ENCODE measurements around the gene ZBTB6. TPM values are rescaled to one million over a fixed set of nuclear protein-coding genes. Genes with fewer than 3 reads are reported as not detected.

The ZBTB6 gene
- total and polyA plus RNA-seq, 2 of the 13 experiments (the other 11 are each of a cell fraction or from before 2014, with no cell fraction given): 3.7 to 7.1 TPM

DNA sequence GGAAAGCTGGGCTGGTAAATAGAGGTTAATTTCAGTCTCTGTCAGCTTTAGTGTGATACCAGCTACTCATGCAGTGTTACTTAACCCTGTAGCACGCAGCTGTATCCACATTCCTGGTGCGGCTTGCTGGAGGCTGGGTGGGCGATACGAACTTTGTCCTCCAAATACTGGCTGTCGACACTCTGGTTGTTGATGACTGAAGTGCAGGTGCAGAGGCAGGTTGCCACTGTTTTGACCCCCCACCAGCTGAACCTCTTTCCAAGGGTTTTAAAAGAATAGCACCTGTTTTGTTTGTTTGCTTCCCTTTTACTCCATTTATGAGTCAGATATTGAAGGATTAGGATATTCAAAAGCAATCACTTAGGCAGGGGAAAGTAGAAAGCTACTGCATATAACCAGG is 23.3 kb upstream of the ZBTB6 start:
- H2AFZ ChIP-seq (ENCODE audit: low read length): no peak overlapping the region
- peak overlapping the region in 2 of 3 experiments; percentile 7 to 14; a peak in 3 of 6 replicates for H3K4me3 ChIP-seq (replicated peaks in 1 of 3; ENCODE audit: insufficient read depth in 1 of 3, low read depth in 2 of 3, low read length in 3 of 3)
- peaks cover 0 to 8% of the 10 kb centered on the region in 2 experiments; a peak in 2 of 5 replicates for H3K36me3 ChIP-seq (replicated peaks in 1 of 2; ENCODE audit: control insufficient read depth in 1 of 2, insufficient read depth in 2 of 2, low read length in 2 of 2)
- peak; percentile 76 for FAIRE-seq
- CTCF ChIA-PET (ENCODE audit: low intra/inter-chr PET ratio, low total read pairs): no interaction called here
- H3K27ac ChIP-seq (ENCODE audit: extremely low read length, insufficient read depth, low read length): peak overlapping the region; percentile 73
- WGBS (ENCODE audit: low lambda C conversion rate): 6% methylated on average over 5 of the region's 5 CpGs
- H3K9ac ChIP-seq (ENCODE audit: insufficient read depth, low read depth, low read length): peak overlapping the region; percentile 33; the same call in 1 of the 2 replicates
- DNase-seq (ENCODE audit: low spot score): peak; percentile 84
- H4K20me1 ChIP-seq (ENCODE audit: insufficient read depth, low read length): no peaks in the 10 kb centered on the region
- ATAC-seq: peak; percentile 64
- POLR2A ChIA-PET: interaction anchor here (1.4 to 2.6 kb wide), 2 partner anchors 23 to 32 kb away, joined by 7 to 20 read pairs; partner anchors contain the start of genes RC3H2 and ZBTB6
- H3K27me3 ChIP-seq (ENCODE audit: control insufficient read depth in 1 of 2, insufficient read depth in 2 of 2, low read length in 2 of 2): peaks cover 0 to 2% of the 10 kb centered on the region in 2 experiments; a peak in 1 of 5 replicates
- peaks cover 45% of the 10 kb centered on the region for H3K4me1 ChIP-seq (ENCODE audit: insufficient read depth, low read length)
- H3K4me2 ChIP-seq (ENCODE audit: low read depth, low read length): peak overlapping the region; percentile 63
- peaks cover 40% of the 10 kb centered on the region for H3K79me2 ChIP-seq (ENCODE audit: insufficient read depth, low read length)
- H3K9me3 ChIP-seq (ENCODE audit: low read length): no peaks in the 10 kb centered on the region
- no TSS peak for BruUV-seq (replicated peaks)
- intact Hi-C loops (cut with micrococcal nuclease; ENCODE audit: unreplicated experiment): loop anchor here (1.0 kb wide), 1 partner anchor 31 kb away; the partner anchor contains the start of gene RC3H2
- in situ Hi-C loops (cut with HindIII; ENCODE audit: extremely low pct_ligation_motif_present, low pct_unique_long_range_greater_than_20kb): no loop called here
- TF ChIP-seq GATAD2A (CRISPR knock-in tag; IDR thresholded peaks at IDR 0.05) (peak; percentile 90), ZNF333 (CRISPR knock-in tag; IDR thresholded peaks at IDR 0.05; ENCODE audit: borderline replicate concordance) (no peak), ZNF337 (CRISPR knock-in tag; IDR thresholded peaks at IDR 0.05; ENCODE audit: borderline replicate concordance, low read depth) (no peak), ZNF264 (CRISPR knock-in tag; IDR thresholded peaks at IDR 0.05) (0 out of 2 replicates have a peak, but pooled peaks have one; percentile 41), REPIN1 (CRISPR knock-in tag; IDR thresholded peaks at IDR 0.05; ENCODE audit: borderline replicate concordance, low read depth) (peak; percentile 55; the same call in 1 of the 2 replicates), ZNF350 (CRISPR knock-in tag; IDR thresholded peaks at IDR 0.05; ENCODE audit: borderline replicate concordance, low read depth) (no peak), GATAD1 (CRISPR knock-in tag; IDR thresholded peaks at IDR 0.05) (peak; percentile 56; the same call in 1 of the 2 replicates), XRCC5 (optimal IDR thresholded peaks at IDR 0.05; ENCODE audit: low read length) (peak; percentile 20), HNRNPK (IDR thresholded peaks at IDR 0.05; ENCODE audit: low read depth, low read length, poor library complexity, severe bottlenecking) (no peak), FOXA3 (CRISPR knock-in tag; IDR thresholded peaks at IDR 0.05) (peak; percentile 65; the same call in 1 of the 2 replicates), ZBTB7A (CRISPR knock-in tag; IDR thresholded peaks at IDR 0.05) (peak; percentile 46; the same call in 1 of the 2 replicates), CAMTA2 (CRISPR knock-in tag; IDR thresholded peaks at IDR 0.05; ENCODE audit: borderline replicate concordance) (no peak), ZNF468 (CRISPR knock-in tag; IDR thresholded peaks at IDR 0.05) (no peak)
- TF ChIP-seq, protein P1, sequence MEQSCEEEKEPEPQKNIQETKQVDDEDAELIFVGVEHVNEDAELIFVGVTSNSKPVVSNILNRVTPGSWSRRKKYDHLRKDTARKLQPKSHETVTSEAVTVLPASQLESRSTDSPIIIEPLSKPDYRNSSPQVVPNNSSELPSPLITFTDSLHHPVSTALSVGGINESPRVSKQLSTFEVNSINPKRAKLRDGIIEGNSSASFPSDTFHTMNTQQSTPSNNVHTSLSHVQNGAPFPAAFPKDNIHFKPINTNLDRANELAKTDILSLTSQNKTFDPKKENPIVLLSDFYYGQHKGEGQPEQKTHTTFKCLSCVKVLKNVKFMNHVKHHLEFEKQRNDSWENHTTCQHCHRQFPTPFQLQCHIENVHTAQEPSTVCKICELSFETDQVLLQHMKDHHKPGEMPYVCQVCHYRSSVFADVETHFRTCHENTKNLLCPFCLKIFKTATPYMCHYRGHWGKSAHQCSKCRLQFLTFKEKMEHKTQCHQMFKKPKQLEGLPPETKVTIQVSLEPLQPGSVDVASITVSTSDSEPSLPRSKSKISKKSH (CRISPR knock-in tag; IDR thresholded peaks at IDR 0.05; ENCODE audit: borderline replicate concordance): no peak
- TF ChIP-seq, protein P2, sequence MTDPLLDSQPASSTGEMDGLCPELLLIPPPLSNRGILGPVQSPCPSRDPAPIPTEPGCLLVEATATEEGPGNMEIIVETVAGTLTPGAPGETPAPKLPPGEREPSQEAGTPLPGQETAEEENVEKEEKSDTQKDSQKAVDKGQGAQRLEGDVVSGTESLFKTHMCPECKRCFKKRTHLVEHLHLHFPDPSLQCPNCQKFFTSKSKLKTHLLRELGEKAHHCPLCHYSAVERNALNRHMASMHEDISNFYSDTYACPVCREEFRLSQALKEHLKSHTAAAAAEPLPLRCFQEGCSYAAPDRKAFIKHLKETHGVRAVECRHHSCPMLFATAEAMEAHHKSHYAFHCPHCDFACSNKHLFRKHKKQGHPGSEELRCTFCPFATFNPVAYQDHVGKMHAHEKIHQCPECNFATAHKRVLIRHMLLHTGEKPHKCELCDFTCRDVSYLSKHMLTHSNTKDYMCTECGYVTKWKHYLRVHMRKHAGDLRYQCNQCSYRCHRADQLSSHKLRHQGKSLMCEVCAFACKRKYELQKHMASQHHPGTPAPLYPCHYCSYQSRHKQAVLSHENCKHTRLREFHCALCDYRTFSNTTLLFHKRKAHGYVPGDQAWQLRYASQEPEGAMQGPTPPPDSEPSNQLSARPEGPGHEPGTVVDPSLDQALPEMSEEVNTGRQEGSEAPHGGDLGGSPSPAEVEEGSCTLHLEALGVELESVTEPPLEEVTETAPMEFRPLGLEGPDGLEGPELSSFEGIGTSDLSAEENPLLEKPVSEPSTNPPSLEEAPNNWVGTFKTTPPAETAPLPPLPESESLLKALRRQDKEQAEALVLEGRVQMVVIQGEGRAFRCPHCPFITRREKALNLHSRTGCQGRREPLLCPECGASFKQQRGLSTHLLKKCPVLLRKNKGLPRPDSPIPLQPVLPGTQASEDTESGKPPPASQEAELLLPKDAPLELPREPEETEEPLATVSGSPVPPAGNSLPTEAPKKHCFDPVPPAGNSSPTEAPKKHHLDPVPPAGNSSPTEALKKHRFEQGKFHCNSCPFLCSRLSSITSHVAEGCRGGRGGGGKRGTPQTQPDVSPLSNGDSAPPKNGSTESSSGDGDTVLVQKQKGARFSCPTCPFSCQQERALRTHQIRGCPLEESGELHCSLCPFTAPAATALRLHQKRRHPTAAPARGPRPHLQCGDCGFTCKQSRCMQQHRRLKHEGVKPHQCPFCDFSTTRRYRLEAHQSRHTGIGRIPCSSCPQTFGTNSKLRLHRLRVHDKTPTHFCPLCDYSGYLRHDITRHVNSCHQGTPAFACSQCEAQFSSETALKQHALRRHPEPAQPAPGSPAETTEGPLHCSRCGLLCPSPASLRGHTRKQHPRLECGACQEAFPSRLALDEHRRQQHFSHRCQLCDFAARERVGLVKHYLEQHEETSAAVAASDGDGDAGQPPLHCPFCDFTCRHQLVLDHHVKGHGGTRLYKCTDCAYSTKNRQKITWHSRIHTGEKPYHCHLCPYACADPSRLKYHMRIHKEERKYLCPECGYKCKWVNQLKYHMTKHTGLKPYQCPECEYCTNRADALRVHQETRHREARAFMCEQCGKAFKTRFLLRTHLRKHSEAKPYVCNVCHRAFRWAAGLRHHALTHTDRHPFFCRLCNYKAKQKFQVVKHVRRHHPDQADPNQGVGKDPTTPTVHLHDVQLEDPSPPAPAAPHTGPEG (CRISPR knock-in tag; IDR thresholded peaks at IDR 0.05): no peak
- TF ChIP-seq, protein P3, sequence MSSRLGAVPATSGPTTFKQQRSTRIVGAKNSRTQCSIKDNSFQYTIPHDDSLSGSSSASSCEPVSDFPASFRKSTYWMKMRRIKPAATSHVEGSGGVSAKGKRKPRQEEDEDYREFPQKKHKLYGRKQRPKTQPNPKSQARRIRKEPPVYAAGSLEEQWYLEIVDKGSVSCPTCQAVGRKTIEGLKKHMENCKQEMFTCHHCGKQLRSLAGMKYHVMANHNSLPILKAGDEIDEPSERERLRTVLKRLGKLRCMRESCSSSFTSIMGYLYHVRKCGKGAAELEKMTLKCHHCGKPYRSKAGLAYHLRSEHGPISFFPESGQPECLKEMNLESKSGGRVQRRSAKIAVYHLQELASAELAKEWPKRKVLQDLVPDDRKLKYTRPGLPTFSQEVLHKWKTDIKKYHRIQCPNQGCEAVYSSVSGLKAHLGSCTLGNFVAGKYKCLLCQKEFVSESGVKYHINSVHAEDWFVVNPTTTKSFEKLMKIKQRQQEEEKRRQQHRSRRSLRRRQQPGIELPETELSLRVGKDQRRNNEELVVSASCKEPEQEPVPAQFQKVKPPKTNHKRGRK (CRISPR knock-in tag; IDR thresholded peaks at IDR 0.05): no peak

Data from HepG2 (cell line).